IMR-90 (cell line): ENCODE data around the gene UTP11. TPM values are rescaled to one million over a fixed set of nuclear protein-coding genes. Genes with fewer than 3 reads are reported as not detected.

Experiments
- ATAC-seq: fragments of 200-7000 bp; cut with Tn5 transposase; 2 replicates; pipeline ENCODE4 v1.9.1; 2020; ENCODE audit warnings: low read depth, mild to moderate bottlenecking, moderate library complexity
- BruUV-seq: library from RNA; stranded (reverse); fragments of 400-500 nt; replicated peaks from 2 replicates; lab custom pipeline; 2021; lab: Mats Ljungman, UMichigan
- CTCF ChIA-PET: fragments of 300-600 bp; formaldehyde crosslinking; extraction: SDS; loops from one replicate; lab custom pipeline; 2021; ENCODE audit warnings: antibody characterized with exemption; lab: Yijun Ruan, JAX
- POLR2A ChIA-PET: fragments of 300-600 bp; sonication (Branson Sonifier 250); formaldehyde crosslinking; loops from one replicate; lab custom pipeline; 2022; ENCODE audit warnings: antibody characterized with exemption; ENCODE audit not compliant: unreplicated experiment; lab: Charles Lee
- DNase-seq: peaks from one replicate; pipeline ENCODE4 v3.0.0; 2013
- H2AFZ ChIP-seq: replicated peaks from 2 replicates; pipeline ENCODE3; 2013; ENCODE audit warnings: low read length, mild to moderate bottlenecking; ENCODE audit not compliant: poor library complexity
- H2AK5ac ChIP-seq: 2 replicates; pipeline ENCODE4 v1.6.1; 2013; ENCODE audit warnings: low read depth, low read length, inconsistent platforms
- H2AK9ac ChIP-seq: replicated peaks from 2 replicates; pipeline ENCODE3; 2013; ENCODE audit warnings: mild to moderate bottlenecking, low read depth, low read length, moderate library complexity; ENCODE audit not compliant: poor library complexity
- H2BK120ac ChIP-seq: 2 replicates; pipeline ENCODE4 v1.6.1; 2013; ENCODE audit warnings: low read depth, low read length, inconsistent platforms
- H2BK15ac ChIP-seq: 3 replicates; pipeline ENCODE4 v1.6.1; 2013; ENCODE audit warnings: low read depth, low read length, inconsistent platforms
- H2BK20ac ChIP-seq: 2 replicates; pipeline ENCODE4 v1.6.1; 2013; ENCODE audit warnings: low read depth, mild to moderate bottlenecking, inconsistent platforms, low read length, moderate library complexity
- H2BK5ac ChIP-seq: 2 replicates; pipeline ENCODE4 v1.6.1; 2013; ENCODE audit warnings: mild to moderate bottlenecking, low read depth, low read length, inconsistent platforms; ENCODE audit not compliant: poor library complexity, severe bottlenecking
- H3K14ac ChIP-seq: replicated peaks from 2 replicates; pipeline ENCODE4 v1.6.1; 2013; ENCODE audit warnings: low read depth, low read length, inconsistent platforms
- H3K18ac ChIP-seq: 2 replicates; pipeline ENCODE4 v1.6.1; 2013; ENCODE audit warnings: low read depth, low read length, control low read depth
- H3K23ac ChIP-seq: 2 replicates; pipeline ENCODE4 v1.6.1; 2013; ENCODE audit warnings: low read depth, low read length, inconsistent platforms
- H3K27ac ChIP-seq: 2 replicates; pipeline ENCODE4 v1.5.1; 2013; ENCODE audit warnings: mild to moderate bottlenecking, control low read depth, low read length; ENCODE audit not compliant: insufficient read depth
- H3K27me3 ChIP-seq: 2 replicates; pipeline ENCODE4 v1.6.1; 2013; ENCODE audit warnings: low read length; ENCODE audit not compliant: control insufficient read depth, insufficient read depth
- H3K36me3 ChIP-seq: 2 replicates; pipeline ENCODE4 v1.6.1; 2013; ENCODE audit warnings: low read length, mixed read lengths; ENCODE audit not compliant: control insufficient read depth, insufficient read depth
- H3K4ac ChIP-seq: 2 replicates; pipeline ENCODE4 v1.6.1; 2013; ENCODE audit warnings: low read depth, low read length, inconsistent platforms
- H3K4me1 ChIP-seq: 2 replicates; pipeline ENCODE4 v1.6.1; 2013; ENCODE audit warnings: low read length, mixed read lengths; ENCODE audit not compliant: control insufficient read depth, insufficient read depth
- H3K4me2 ChIP-seq: 2 replicates; pipeline ENCODE4 v1.6.1; 2013; ENCODE audit warnings: low read depth, mild to moderate bottlenecking, control low read depth, low read length, moderate library complexity
- H3K4me3 ChIP-seq: 2 replicates; pipeline ENCODE4 v1.5.1; 2013; ENCODE audit warnings: low read depth, mild to moderate bottlenecking, control low read depth, low read length, moderate library complexity; ENCODE audit not compliant: insufficient read depth
- H3K56ac ChIP-seq: 2 replicates; pipeline ENCODE4 v1.6.1; 2013; ENCODE audit warnings: low read length, inconsistent platforms; ENCODE audit not compliant: insufficient read depth; ENCODE audit errors: extremely low read depth
- H3K79me1 ChIP-seq, 2 experiments: 2 replicates each; pipeline ENCODE4 v1.6.1; 2013; ENCODE audit warnings: low read length in 2 of 2, inconsistent platforms in 1 of 2, low read depth in 1 of 2
- H3K9ac ChIP-seq: 2 replicates; pipeline ENCODE4 v1.6.1; 2013; ENCODE audit warnings: low read depth, low read length, control low read depth
- H3K9me1 ChIP-seq: 2 replicates; pipeline ENCODE4 v1.6.1; 2013; ENCODE audit warnings: low read length, inconsistent platforms; ENCODE audit not compliant: insufficient read depth
- H3K9me3 ChIP-seq: 2 replicates; pipeline ENCODE4 v1.6.1; 2013; ENCODE audit warnings: low read length; ENCODE audit not compliant: control insufficient read depth, insufficient read depth
- H4K20me1 ChIP-seq: 2 replicates; pipeline ENCODE4 v1.6.1; 2013; ENCODE audit warnings: low read length, inconsistent platforms; ENCODE audit not compliant: insufficient read depth
- H4K5ac ChIP-seq: 2 replicates; pipeline ENCODE4 v1.6.1; 2013; ENCODE audit warnings: mild to moderate bottlenecking, low read depth, low read length, control low read depth
- H4K8ac ChIP-seq, 2 experiments: 2 replicates each; pipeline ENCODE4 v1.6.1; 2013; ENCODE audit warnings: low read depth in 2 of 2, low read length in 2 of 2, control low read depth in 1 of 2, inconsistent platforms in 1 of 2
- H4K91ac ChIP-seq: 2 replicates; pipeline ENCODE4 v1.6.1; 2013; ENCODE audit warnings: low read depth, low read length, inconsistent platforms; ENCODE audit not compliant: insufficient read depth
- BHLHE40 ChIP-seq: fragments of 150-350 bp; IDR thresholded peaks from 2 replicates; pipeline ENCODE4 v1.6.1; 2016; ENCODE audit warnings: mild to moderate bottlenecking, low read depth, low read length
- CEBPB ChIP-seq: IDR thresholded peaks from 2 replicates; pipeline ENCODE4 v1.6.1; 2012; ENCODE audit warnings: low read depth, low read length, improper control_type of control experiment
- CHD1 ChIP-seq: IDR thresholded peaks from 2 replicates; pipeline ENCODE4 v1.6.1; 2012; ENCODE audit warnings: low read depth, low read length, improper control_type of control experiment
- CTCF ChIP-seq: conservative IDR thresholded peaks from 2 replicates; pipeline ENCODE4 v1.5.1; 2012; ENCODE audit warnings: mild to moderate bottlenecking, low read depth, low read length, improper control_type of control experiment
- ELK1 ChIP-seq: fragments of 150-350 bp; IDR thresholded peaks from 2 replicates; pipeline ENCODE4 v1.6.1; 2016; ENCODE audit warnings: low read depth, mild to moderate bottlenecking, low read length, moderate library complexity, borderline replicate concordance
- FOS ChIP-seq: fragments of 150-350 bp; IDR thresholded peaks from 2 replicates; pipeline ENCODE4 v1.6.1; 2016; ENCODE audit warnings: low read depth, low read length
- MAFK ChIP-seq: IDR thresholded peaks from 2 replicates; pipeline ENCODE4 v1.6.1; 2012; ENCODE audit warnings: low read depth, low read length, improper control_type of control experiment
- MAZ ChIP-seq: IDR thresholded peaks from 2 replicates; pipeline ENCODE4 v1.6.1; 2012; ENCODE audit warnings: low read depth, mild to moderate bottlenecking, low read length, improper control_type of control experiment, moderate library complexity, borderline replicate concordance
- MXI1 ChIP-seq: IDR thresholded peaks from 2 replicates; pipeline ENCODE4 v1.6.1; 2012; ENCODE audit warnings: low read depth, mild to moderate bottlenecking, low read length, moderate library complexity, borderline replicate concordance
- NFE2L2 ChIP-seq: fragments of 150-350 bp; IDR thresholded peaks from 2 replicates; pipeline ENCODE4 v1.6.1; 2016; ENCODE audit warnings: low read depth, mild to moderate bottlenecking, low read length
- POLR2A ChIP-seq: IDR thresholded peaks from 2 replicates; pipeline ENCODE4 v1.6.1; 2012; ENCODE audit warnings: mild to moderate bottlenecking, low read depth, low read length
- RAD21 ChIP-seq: IDR thresholded peaks from 2 replicates; pipeline ENCODE4 v1.6.1; 2012; ENCODE audit warnings: low read length, improper control_type of control experiment
- RCOR1 ChIP-seq: IDR thresholded peaks from 2 replicates; pipeline ENCODE4 v1.6.1; 2012; ENCODE audit warnings: mild to moderate bottlenecking, low read length, improper control_type of control experiment; ENCODE audit not compliant: insufficient replicate concordance
- RFX5 ChIP-seq: IDR thresholded peaks from 2 replicates; pipeline ENCODE4 v1.8.0; 2012; ENCODE audit warnings: low read depth, mild to moderate bottlenecking, low read length, moderate library complexity
- SMC3 ChIP-seq: fragments of 150-350 bp; IDR thresholded peaks from 2 replicates; pipeline ENCODE4 v1.6.1; 2016; ENCODE audit warnings: low read depth, mild to moderate bottlenecking, antibody characterized with exemption, low read length, moderate library complexity
- USF2 ChIP-seq: fragments of 150-350 bp; IDR thresholded peaks from 2 replicates; pipeline ENCODE4 v1.6.1; 2017; ENCODE audit warnings: mild to moderate bottlenecking, antibody characterized with exemption, low read length, low read depth
- WGBS, 2 experiments: methylation state at CpG; one replicate each; pipeline versions ENCODE4 v1.1.5 to v1.1.7; 2013; ENCODE audit warnings: missing lambda C conversion rate in 2 of 2; ENCODE audit not compliant: insufficient read length in 1 of 2; ENCODE audit errors: extremely low coverage in 2 of 2; 5-methylcytosine and 5-hydroxymethylcytosine counted together
- dilution Hi-C: fragments of 300-500 bp; cut with HindIII; formaldehyde crosslinking; loops from one replicate; pipeline ENCODE4 v1.14.3; 2018; ENCODE audit warnings: low sequenced_read_pairs; ENCODE audit not compliant: unreplicated experiment
- in situ Hi-C: fragments of 300-500 bp; cut with MboI; formaldehyde crosslinking; loops from 3 replicates; pipeline ENCODE4 v1.14.3; 2019; ENCODE audit warnings: low sequenced_read_pairs, inconsistent platforms, mixed read lengths
- intact Hi-C: fragments of 100-400 bp; cut with micrococcal nuclease; formaldehyde crosslinking; loops from 2 replicates; pipeline ENCODE4 v1.10.0; 2022
- polyA plus RNA-seq, 3 experiments: library from polyadenylated mRNA; depleted of rRNA; stranded (reverse); fragments of >200 nt; gene quantifications; 2 replicates each; pipeline ENCODE4 v1.2.3, GENCODE V29; 2012; ENCODE audit warnings: low replicate concordance in 1 of 3
- total RNA-seq: library from RNA; depleted of rRNA; stranded (reverse); fragments of >200 nt; gene quantifications from 2 replicates; pipeline ENCODE4 v1.2.3, GENCODE V29; 2012

The UTP11 gene
- total and polyA plus RNA-seq, 2 of the 4 experiments (the other 2 are of a cell fraction) = 22.0 to 27.8 TPM

GRCh38 chr1:38031513-38031866 is 19.0 kb downstream of the UTP11 start:
- TF ChIP-seq USF2 (no peak), MAFK (no peak), ELK1 (no peak), MAZ (no peak), POLR2A (no peak), BHLHE40 (no peak), NFE2L2 (no peak), CTCF (no peak), RAD21 (no peak), SMC3 (no peak), FOS (no peak), CHD1 (no peak), MXI1 (no peak), RCOR1 (no peak), RFX5 (no peak), CEBPB (no peak)
- H3K18ac ChIP-seq = no peak overlapping the region
- no peak overlapping the region for H2BK20ac ChIP-seq
- no peak overlapping the region for H3K4me3 ChIP-seq
- H3K9me1 ChIP-seq = no peaks in the 10 kb centered on the region
- H4K5ac ChIP-seq = no peak overlapping the region
- DNase-seq (no peak), ATAC-seq (no peak)
- H3K4me2 ChIP-seq = no peak overlapping the region
- peaks cover 18% of the 10 kb centered on the region; the same call in 1 of the 2 replicates for H3K4me1 ChIP-seq
- in situ Hi-C loops (no loop called here), intact Hi-C loops (loop anchor here (10.0 kb wide), 1 partner anchor 443 kb away; no protein-coding TSS in a partner anchor), dilution Hi-C loops (no loop called here)
- no peak overlapping the region for H3K23ac ChIP-seq
- no peak overlapping the region for H3K56ac ChIP-seq
- no peak overlapping the region for H2AFZ ChIP-seq
- H2BK15ac ChIP-seq = no peak overlapping the region
- H3K9me3 ChIP-seq = no peaks in the 10 kb centered on the region
- no peaks in the 10 kb centered on the region for H3K79me1 ChIP-seq
- H3K27ac ChIP-seq = no peak overlapping the region
- H3K14ac ChIP-seq = no peak overlapping the region
- peaks cover 3% of the 10 kb centered on the region; the same call in 1 of the 2 replicates for H3K27me3 ChIP-seq
- H2BK5ac ChIP-seq = no peak overlapping the region
- H2BK120ac ChIP-seq = no peak overlapping the region
- no peak overlapping the region; the same call in 1 of the 2 replicates for H3K4ac ChIP-seq
- H3K36me3 ChIP-seq = peaks cover 1% of the 10 kb centered on the region; the same call in 1 of the 2 replicates
- H4K91ac ChIP-seq = no peak overlapping the region
- H3K9ac ChIP-seq = no peak overlapping the region
- CTCF ChIA-PET = no interaction called here
- no peak overlapping the region for H2AK5ac ChIP-seq
- no CpG with 5 or more reads among the region's 4 CpGs for WGBS, 2 experiments
- POLR2A ChIA-PET = no interaction called here
- no peak overlapping the region for H4K8ac ChIP-seq
- H4K20me1 ChIP-seq = no peaks in the 10 kb centered on the region
- BruUV-seq = no TSS peak
- H2AK9ac ChIP-seq = no peak overlapping the region
